Stimulated activated effector memory CD8-positive, alpha-beta T cell treated with anti-CD3 and anti-CD28 coated beads, Interleukin-12 subunit alpha, Interleukin-12 subunit beta, amount 100 ng/mL, for 72 hours (primary cell): ENCODE data around the gene NLGN1.
"Not testable (repeated sequence)": the region's sequence is repeated elsewhere in the genome, so short reads cannot be mapped to it uniquely, and the experiment has no call there.

Source experiments
- ATAC-seq: fragments of 150-1000 bp; cut with Tn5 transposase; 2 replicates; pipeline ENCODE4 v1.10.0; 2021
- DNase-seq, 2 donors: peaks; one replicate each; pipeline ENCODE4 v3.0.0; 2021 to 2022; ENCODE audit warnings: low spot score in 2 of 2
- H3K27ac Mint-ChIP-seq: one replicate; pipeline ENCODE4 v1.8.0; 2022; ENCODE audit warnings: mild to moderate bottlenecking, mixed read lengths
- H3K36me3 Mint-ChIP-seq: one replicate; pipeline ENCODE4 v1.8.0; 2022; ENCODE audit warnings: mild to moderate bottlenecking, mixed read lengths
- H3K4me1 Mint-ChIP-seq: one replicate; pipeline ENCODE4 v1.8.0; 2022; ENCODE audit warnings: mixed read lengths
- H3K4me3 Mint-ChIP-seq: one replicate; pipeline ENCODE4 v1.8.0; 2022; ENCODE audit warnings: mild to moderate bottlenecking, mixed read lengths
- H3K9me3 Mint-ChIP-seq: one replicate; pipeline ENCODE4 v1.8.0; 2022; ENCODE audit warnings: mixed read lengths

Gene NLGN1

GRCh38 chr3:173568623-173569022 lies 171.1 kb downstream of the NLGN1 start:
- no peak overlapping the region for H3K4me3 Mint-ChIP-seq
- no peaks in the 10 kb centered on the region for H3K4me1 Mint-ChIP-seq
- ATAC-seq (no peak), DNase-seq (no peak)
- H3K27ac Mint-ChIP-seq = no peak overlapping the region
- peaks cover 20% of the 10 kb centered on the region for H3K9me3 Mint-ChIP-seq
- H3K36me3 Mint-ChIP-seq = no peaks in the 10 kb centered on the region

DNA sequence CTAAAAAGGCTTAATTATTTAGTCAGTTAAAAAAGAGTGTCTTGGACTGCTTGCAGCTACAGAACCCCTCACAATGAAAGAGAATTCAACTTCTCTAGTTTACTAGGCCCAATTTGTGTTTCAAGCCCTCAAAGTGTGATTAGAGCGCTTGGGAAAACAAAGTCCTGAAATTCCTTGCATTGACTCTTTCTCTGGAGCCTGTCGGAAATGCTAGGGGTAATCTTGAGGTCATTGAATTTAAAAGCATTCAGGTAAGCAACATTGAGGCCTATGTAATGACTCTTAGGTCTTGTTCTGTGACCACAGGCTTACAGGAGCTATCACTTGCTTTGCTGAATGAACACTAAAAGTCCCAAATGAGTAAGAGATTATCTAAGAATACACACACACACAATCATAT lies 186.0 kb downstream of the NLGN1 start:
- DNase-seq = no peak
- H3K4me3 Mint-ChIP-seq = no peak overlapping the region
- H3K9me3 Mint-ChIP-seq = peaks cover 6% of the 10 kb centered on the region
- no peaks in the 10 kb centered on the region for H3K4me1 Mint-ChIP-seq
- no peak for ATAC-seq
- H3K27ac Mint-ChIP-seq = no peak overlapping the region
- H3K36me3 Mint-ChIP-seq = no peaks in the 10 kb centered on the region

- DNase-seq = no peak
- no peak for ATAC-seq
- no peak overlapping the region for H3K4me3 Mint-ChIP-seq
- H3K27ac Mint-ChIP-seq = no peak overlapping the region
- no peaks in the 10 kb centered on the region for H3K4me1 Mint-ChIP-seq
- H3K9me3 Mint-ChIP-seq = peaks cover 6% of the 10 kb centered on the region
- no peaks in the 10 kb centered on the region for H3K36me3 Mint-ChIP-seq
Observed at GRCh38 chr3:173584093-173584837, 186.7 kb downstream of the NLGN1 start.

- no peak for DNase-seq
- no peaks in the 10 kb centered on the region for H3K4me1 Mint-ChIP-seq
- no peaks in the 10 kb centered on the region for H3K36me3 Mint-ChIP-seq
Observed at GRCh38 chr3:173584838-173585831, 187.6 kb downstream of the NLGN1 start.

GRCh38 chr3:173586166-173586565 lies 188.6 kb downstream of the NLGN1 start:
- no peak overlapping the region for H3K4me3 Mint-ChIP-seq
- no peaks in the 10 kb centered on the region for H3K4me1 Mint-ChIP-seq
- H3K9me3 Mint-ChIP-seq = peaks cover 4% of the 10 kb centered on the region

More at GRCh38 chr3:173584838-173585831, 187.6 kb downstream of the NLGN1 start:
- Mint-ChIP-seq H3K4me3 (no peak overlapping the region), H3K27ac (no peak overlapping the region), H3K9me3 (peaks cover 6% of the 10 kb centered on the region)
- no peak for ATAC-seq

GRCh38 chr3:173587055-173587454 lies 189.5 kb downstream of the NLGN1 start:
- Mint-ChIP-seq H3K36me3 (no peaks in the 10 kb centered on the region), H3K4me3 (no peak overlapping the region), H3K27ac (no peak overlapping the region), H3K9me3 (peaks cover 4% of the 10 kb centered on the region), H3K4me1 (no peaks in the 10 kb centered on the region)
- no peak for ATAC-seq
- DNase-seq = no peak

More at GRCh38 chr3:173586166-173586565, 188.6 kb downstream of the NLGN1 start:
- Mint-ChIP-seq H3K27ac (no peak overlapping the region), H3K36me3 (no peaks in the 10 kb centered on the region)
- no peak for DNase-seq
- no peak for ATAC-seq

- no peak for ATAC-seq
- peaks cover 10% of the 10 kb centered on the region for H3K9me3 Mint-ChIP-seq
- DNase-seq = no peak
- H3K4me3 Mint-ChIP-seq = no peak overlapping the region
- H3K4me1 Mint-ChIP-seq = no peaks in the 10 kb centered on the region
- no peaks in the 10 kb centered on the region for H3K36me3 Mint-ChIP-seq
- no peak overlapping the region for H3K27ac Mint-ChIP-seq
Observed at GRCh38 chr3:173588556-173588955, 191.0 kb downstream of the NLGN1 start.

DNA sequence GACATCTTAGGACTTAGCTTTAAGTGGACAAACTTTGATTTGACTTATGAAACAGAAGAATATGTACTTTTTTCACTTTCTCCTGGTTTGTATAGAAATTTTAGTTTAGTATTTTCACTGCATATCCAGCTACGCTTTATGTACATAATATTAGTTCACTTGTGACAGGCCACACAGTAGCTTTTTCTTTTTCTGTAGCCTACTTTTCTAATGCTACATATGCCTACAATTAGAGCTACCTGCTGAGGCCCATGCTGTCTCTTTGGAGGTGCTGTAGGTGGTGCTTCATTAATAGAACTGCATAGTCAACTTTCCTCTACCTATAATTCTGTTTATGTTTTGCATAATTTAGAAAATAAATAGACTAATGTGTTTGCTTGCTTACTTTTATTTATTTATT lies 191.6 kb downstream of the NLGN1 start:
- Mint-ChIP-seq H3K4me3 (no peak overlapping the region), H3K4me1 (no peaks in the 10 kb centered on the region), H3K27ac (no peak overlapping the region), H3K9me3 (peaks cover 10% of the 10 kb centered on the region), H3K36me3 (no peaks in the 10 kb centered on the region)
- ATAC-seq (no peak), DNase-seq (no peak)

DNA sequence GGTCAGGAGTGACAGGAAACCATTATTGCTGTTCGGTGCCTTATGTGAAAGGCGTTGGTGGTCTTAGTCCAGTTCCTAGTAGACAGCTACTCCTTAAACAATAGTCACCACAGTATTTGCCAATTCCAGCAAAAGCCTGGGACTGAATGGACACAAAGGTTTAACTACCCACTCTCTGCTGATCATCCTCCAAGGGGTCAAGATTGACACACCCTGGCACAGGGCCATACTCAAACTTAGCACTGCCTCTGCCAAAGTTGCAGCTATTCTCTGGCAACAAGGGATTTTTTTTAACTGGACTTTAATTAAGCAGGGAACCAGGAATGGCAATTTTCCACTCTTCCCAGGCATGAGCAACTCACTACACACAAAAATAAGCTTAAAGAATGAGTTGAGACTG lies 193.9 kb downstream of the NLGN1 start:
- H3K36me3 Mint-ChIP-seq = no peaks in the 10 kb centered on the region
- H3K4me3 Mint-ChIP-seq = no peak overlapping the region
- DNase-seq (no peak), ATAC-seq (no peak)
- peaks cover 6% of the 10 kb centered on the region for H3K9me3 Mint-ChIP-seq
- no peak overlapping the region for H3K27ac Mint-ChIP-seq
- H3K4me1 Mint-ChIP-seq = no peaks in the 10 kb centered on the region

DNA sequence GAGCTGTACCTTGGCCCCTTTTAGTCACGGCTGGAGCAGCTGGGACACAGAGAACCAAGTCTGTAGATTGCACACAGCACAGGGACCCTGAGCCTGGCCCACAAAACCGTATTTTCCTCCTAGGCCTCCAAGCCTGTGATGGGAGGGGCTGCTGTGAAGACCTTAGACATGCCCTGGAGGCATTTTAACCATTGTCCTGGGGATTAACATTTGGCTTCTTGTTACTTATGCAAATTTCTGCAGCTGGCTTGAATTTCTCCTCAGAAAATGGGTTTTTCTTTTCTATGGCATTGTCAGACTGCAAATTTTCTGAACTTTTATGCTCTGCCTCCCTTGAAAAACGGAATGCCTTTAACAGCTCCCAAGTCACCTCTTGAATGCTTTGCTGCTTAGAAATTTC lies 197.3 kb downstream of the NLGN1 start:
- ATAC-seq, H3K36me3 Mint-ChIP-seq, H3K4me3 Mint-ChIP-seq, H3K4me1 Mint-ChIP-seq, DNase-seq, H3K27ac Mint-ChIP-seq: not testable (repeated sequence)
- peaks cover 11% of the 10 kb centered on the region for H3K9me3 Mint-ChIP-seq

GRCh38 chr3:173599673-173600072 lies 202.1 kb downstream of the NLGN1 start:
- no peak for DNase-seq
- no peaks in the 10 kb centered on the region for H3K36me3 Mint-ChIP-seq
- peaks cover 8% of the 10 kb centered on the region for H3K9me3 Mint-ChIP-seq
- H3K4me3 Mint-ChIP-seq = no peak overlapping the region
- H3K4me1 Mint-ChIP-seq = no peaks in the 10 kb centered on the region
- no peak overlapping the region for H3K27ac Mint-ChIP-seq
- ATAC-seq = no peak

DNA sequence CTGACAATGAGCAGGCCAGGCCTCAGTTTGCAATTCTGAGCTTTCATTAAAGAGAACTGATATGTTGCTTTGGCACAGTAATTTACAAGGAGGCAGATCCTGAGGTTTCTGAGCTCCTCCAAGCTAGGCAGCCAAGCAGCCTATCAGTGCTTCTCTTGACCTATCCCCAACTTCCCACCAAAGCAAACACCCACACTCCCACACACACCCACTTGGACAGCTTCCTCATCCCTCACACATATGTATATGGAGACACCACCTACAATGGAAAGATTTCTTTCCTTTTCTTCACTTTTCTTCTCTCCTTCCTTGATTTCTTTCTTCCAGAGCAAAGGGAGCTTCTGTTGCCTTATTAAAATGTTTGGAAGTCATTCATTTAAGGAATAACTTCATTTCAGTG lies 217.0 kb downstream of the NLGN1 start:
- Mint-ChIP-seq H3K9me3 (peaks cover 28% of the 10 kb centered on the region), H3K4me3 (no peak overlapping the region), H3K36me3 (no peaks in the 10 kb centered on the region), H3K27ac (no peak overlapping the region), H3K4me1 (no peaks in the 10 kb centered on the region)
- no peak for DNase-seq
- ATAC-seq = no peak

DNA sequence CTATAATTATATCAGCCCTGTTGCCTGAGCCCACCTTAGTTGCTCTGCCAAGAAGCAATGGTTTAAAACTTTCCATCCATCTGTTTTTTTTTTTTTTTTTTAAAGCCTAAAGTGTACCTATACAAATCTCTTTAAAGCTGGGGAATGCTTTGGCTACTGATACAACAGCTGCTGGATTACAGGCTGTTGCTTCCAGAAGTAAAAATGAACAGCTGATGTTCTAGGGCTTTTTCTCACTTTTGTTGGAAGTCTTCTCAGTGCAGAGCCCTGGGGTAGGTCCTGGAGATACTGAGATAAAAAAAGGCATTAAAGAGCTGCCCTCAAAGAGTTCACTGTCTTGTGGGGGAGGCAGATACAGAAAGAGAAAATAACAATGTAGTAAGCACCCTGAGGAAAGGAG lies 218.1 kb downstream of the NLGN1 start:
- Mint-ChIP-seq H3K9me3 (peaks cover 31% of the 10 kb centered on the region), H3K4me3 (no peak overlapping the region), H3K27ac (no peak overlapping the region), H3K4me1 (no peaks in the 10 kb centered on the region), H3K36me3 (no peaks in the 10 kb centered on the region)
- no peak for ATAC-seq
- no peak for DNase-seq

GRCh38 chr3:173617490-173617889 lies 219.9 kb downstream of the NLGN1 start:
- no peaks in the 10 kb centered on the region for H3K36me3 Mint-ChIP-seq
- no peak overlapping the region for H3K4me3 Mint-ChIP-seq
- peaks cover 38% of the 10 kb centered on the region for H3K9me3 Mint-ChIP-seq
- no peaks in the 10 kb centered on the region for H3K4me1 Mint-ChIP-seq
- DNase-seq (no peak), ATAC-seq (no peak)
- H3K27ac Mint-ChIP-seq = no peak overlapping the region

DNA sequence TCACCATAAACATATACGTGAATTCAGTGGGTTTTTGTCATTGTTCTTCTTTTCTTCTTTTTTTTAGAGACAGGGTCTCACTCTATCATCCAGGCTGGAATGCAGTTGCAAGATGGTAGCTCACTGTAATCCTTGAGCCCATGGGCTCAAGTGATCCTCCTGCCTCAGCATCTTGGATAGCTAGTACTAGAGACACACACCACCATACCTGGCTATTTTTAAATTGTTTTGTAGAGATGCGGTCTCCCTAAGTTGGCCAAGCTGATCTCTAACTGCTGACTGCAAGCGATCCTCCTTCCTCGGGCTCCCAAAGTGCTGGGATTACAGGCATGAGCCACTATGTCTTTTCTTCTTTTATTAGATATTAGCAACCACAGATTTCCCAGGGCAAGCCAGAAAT lies 220.6 kb downstream of the NLGN1 start:
- H3K27ac Mint-ChIP-seq = no peak overlapping the region
- H3K4me1 Mint-ChIP-seq = no peaks in the 10 kb centered on the region
- H3K9me3 Mint-ChIP-seq = peaks cover 39% of the 10 kb centered on the region

DNA sequence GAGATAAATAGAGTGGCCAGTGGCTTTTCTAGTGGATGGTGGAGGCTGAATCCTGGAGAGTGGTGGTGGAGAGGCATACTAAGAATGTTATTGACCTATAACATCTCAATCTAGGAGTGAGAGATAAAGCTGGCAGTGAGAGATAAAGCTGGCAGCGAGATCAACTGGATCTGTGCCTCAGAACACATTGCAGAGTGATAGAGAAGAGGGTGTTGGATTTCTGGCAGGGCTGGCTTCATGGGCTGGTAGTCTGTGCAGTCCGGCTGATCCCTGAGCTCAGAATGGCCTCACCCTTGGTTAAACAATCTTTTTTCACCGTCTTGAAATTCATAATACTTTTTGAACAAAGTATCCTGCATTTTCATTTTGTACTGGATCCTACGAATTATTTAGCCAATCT lies 221.2 kb downstream of the NLGN1 start:
- H3K9me3 Mint-ChIP-seq = peaks cover 43% of the 10 kb centered on the region
- ATAC-seq (no peak), DNase-seq (no peak)
- H3K27ac Mint-ChIP-seq = no peak overlapping the region
- no peak overlapping the region for H3K4me3 Mint-ChIP-seq
- H3K36me3 Mint-ChIP-seq = no peaks in the 10 kb centered on the region
- H3K4me1 Mint-ChIP-seq = no peaks in the 10 kb centered on the region

More for the DNA sequence above, 220.6 kb downstream of the NLGN1 start:
- no peak for ATAC-seq
- H3K36me3 Mint-ChIP-seq = no peaks in the 10 kb centered on the region
- H3K4me3 Mint-ChIP-seq = no peak overlapping the region
- no peak for DNase-seq
